Neural cell (in vitro differentiated cells): Measurements from ENCODE around the gene PCIF1. TPM values are rescaled to one million over a fixed set of nuclear protein-coding genes. Genes with fewer than 3 reads are reported as not detected.

Experiments used
- H2AFZ ChIP-seq: fragments of 200-600, 300-800 bp; sonication (generic), shearing (Covaris generic); 2 replicates; pipeline ENCODE4 v1.6.0; 2014; ENCODE audit warnings: low read depth, mild to moderate bottlenecking, antibody characterized with exemption, low read length, moderate library complexity
- H3F3A ChIP-seq: fragments of 200-600 bp; shearing (Covaris generic); 2 replicates; pipeline ENCODE4 v1.6.1; 2016; ENCODE audit warnings: mild to moderate bottlenecking, moderate library complexity, mixed read lengths, antibody characterized with exemption, low read length; ENCODE audit not compliant: insufficient read depth, poor library complexity, severe bottlenecking
- H3K27ac ChIP-seq: fragments of 200-600, 300-800 bp; sonication (generic), shearing (Covaris generic); 2 replicates; pipeline ENCODE4 v1.5.1; 2014; ENCODE audit warnings: mild to moderate bottlenecking, low read length, moderate library complexity
- H3K27me3 ChIP-seq: fragments of 300-800, 200-600 bp; sonication (generic), shearing (Covaris generic); 2 replicates; pipeline ENCODE4 v1.6.0; 2014; ENCODE audit warnings: mild to moderate bottlenecking, low read depth, low read length, moderate library complexity; ENCODE audit not compliant: insufficient read depth
- H3K36me3 ChIP-seq: fragments of 300-800, 200-600 bp; sonication (generic), shearing (Covaris generic); 2 replicates; pipeline ENCODE4 v1.5.1; 2014; ENCODE audit warnings: mild to moderate bottlenecking, antibody characterized with exemption, low read length, moderate library complexity; ENCODE audit not compliant: insufficient read depth
- H3K4me2 ChIP-seq: fragments of 300-800, 200-600 bp; sonication (generic), shearing (Covaris generic); 2 replicates; pipeline ENCODE4 v1.6.0; 2014; ENCODE audit warnings: mild to moderate bottlenecking, low read length
- H3K4me3 ChIP-seq: fragments of 300-800, 200-600 bp; sonication (generic), shearing (Covaris generic); 2 replicates; pipeline ENCODE4 v1.5.1; 2014; ENCODE audit warnings: mild to moderate bottlenecking, low read length, moderate library complexity
- H3K79me2 ChIP-seq: fragments of 200-600 bp; shearing (Covaris generic); replicated peaks from 2 replicates; pipeline ENCODE4 v1.6.0; 2014; ENCODE audit warnings: mild to moderate bottlenecking, low read length, moderate library complexity; ENCODE audit not compliant: insufficient read depth
- H3K9ac ChIP-seq: fragments of 300-800, 200-600 bp; sonication (generic), shearing (Covaris generic); 2 replicates; pipeline ENCODE4 v1.6.1; 2016; ENCODE audit warnings: mild to moderate bottlenecking, low read length, mixed read lengths
- H3K9me2 ChIP-seq: fragments of 200-600 bp; shearing (Covaris generic); 2 replicates; pipeline ENCODE4 v1.6.1; 2016; ENCODE audit warnings: mild to moderate bottlenecking, low read length, mixed read lengths; ENCODE audit not compliant: insufficient read depth
- H3K9me3 ChIP-seq: fragments of 200-600, 300-800 bp; sonication (generic), shearing (Covaris generic); 2 replicates; pipeline ENCODE4 v1.6.1; 2016; ENCODE audit warnings: mild to moderate bottlenecking, mixed run types, low read length, moderate library complexity, mixed read lengths
- H4K20me1 ChIP-seq: fragments of 200-600 bp; shearing (Covaris generic); 2 replicates; pipeline ENCODE4 v1.6.1; 2016; ENCODE audit warnings: mild to moderate bottlenecking, mixed run types; ENCODE audit not compliant: insufficient read depth
- EP300 ChIP-seq: fragments of 450-650 bp; conservative IDR thresholded peaks from 2 replicates; pipeline ENCODE4 v1.6.1; 2014; ENCODE audit warnings: antibody characterized with exemption, mild to moderate bottlenecking, moderate library complexity; ENCODE audit not compliant: poor library complexity, severe bottlenecking
- EZH2 ChIP-seq: fragments of 200-600, 300-800 bp; shearing (Covaris generic), sonication (generic); IDR thresholded peaks from 2 replicates; pipeline ENCODE4 v1.6.1; 2014; ENCODE audit warnings: antibody characterized with exemption, low read length, borderline replicate concordance, mild to moderate bottlenecking; ENCODE audit not compliant: insufficient read depth, poor library complexity, severe bottlenecking
- MXI1 ChIP-seq: fragments of 450-650 bp; conservative IDR thresholded peaks from 2 replicates; pipeline ENCODE4 v1.6.1; 2014; ENCODE audit warnings: antibody characterized with exemption, mild to moderate bottlenecking; ENCODE audit not compliant: poor library complexity, severe bottlenecking
- POLR2AphosphoS5 ChIP-seq: IDR thresholded peaks from 2 replicates; pipeline ENCODE4 v1.6.1; 2012
- RAD21 ChIP-seq: fragments of 450-650 bp; conservative IDR thresholded peaks from 2 replicates; pipeline ENCODE4 v1.6.1; 2014; ENCODE audit warnings: antibody characterized with exemption, mild to moderate bottlenecking, moderate library complexity
- SMC3 ChIP-seq: fragments of 450-650 bp; conservative IDR thresholded peaks from 2 replicates; pipeline ENCODE4 v1.6.1; 2014; ENCODE audit warnings: antibody characterized with exemption, mild to moderate bottlenecking, moderate library complexity; ENCODE audit not compliant: poor library complexity
- TAF1 ChIP-seq: IDR thresholded peaks from 2 replicates; pipeline ENCODE4 v1.6.1; 2012; ENCODE audit warnings: low read depth
- polyA plus RNA-seq: library from polyadenylated mRNA; depleted of rRNA; stranded (reverse); fragments of >200 nt; gene quantifications from 2 replicates; pipeline ENCODE4 v1.2.3, GENCODE V29; 2014
- TF ChIP-seq, protein P1 (sequence below): IDR thresholded peaks from 2 replicates; pipeline ENCODE4 v1.6.1; 2012; ENCODE audit warnings: borderline replicate concordance
- TF ChIP-seq, protein P2 (sequence below): fragments of 450-650 bp; IDR thresholded peaks from 2 replicates; pipeline ENCODE4 v1.5.1; 2014; ENCODE audit warnings: antibody characterized with exemption, mild to moderate bottlenecking, moderate library complexity; ENCODE audit not compliant: poor library complexity, severe bottlenecking

PCIF1 gene
- polyA plus RNA-seq, 1 donor from 2014 or later: 28.3 TPM

DNA sequence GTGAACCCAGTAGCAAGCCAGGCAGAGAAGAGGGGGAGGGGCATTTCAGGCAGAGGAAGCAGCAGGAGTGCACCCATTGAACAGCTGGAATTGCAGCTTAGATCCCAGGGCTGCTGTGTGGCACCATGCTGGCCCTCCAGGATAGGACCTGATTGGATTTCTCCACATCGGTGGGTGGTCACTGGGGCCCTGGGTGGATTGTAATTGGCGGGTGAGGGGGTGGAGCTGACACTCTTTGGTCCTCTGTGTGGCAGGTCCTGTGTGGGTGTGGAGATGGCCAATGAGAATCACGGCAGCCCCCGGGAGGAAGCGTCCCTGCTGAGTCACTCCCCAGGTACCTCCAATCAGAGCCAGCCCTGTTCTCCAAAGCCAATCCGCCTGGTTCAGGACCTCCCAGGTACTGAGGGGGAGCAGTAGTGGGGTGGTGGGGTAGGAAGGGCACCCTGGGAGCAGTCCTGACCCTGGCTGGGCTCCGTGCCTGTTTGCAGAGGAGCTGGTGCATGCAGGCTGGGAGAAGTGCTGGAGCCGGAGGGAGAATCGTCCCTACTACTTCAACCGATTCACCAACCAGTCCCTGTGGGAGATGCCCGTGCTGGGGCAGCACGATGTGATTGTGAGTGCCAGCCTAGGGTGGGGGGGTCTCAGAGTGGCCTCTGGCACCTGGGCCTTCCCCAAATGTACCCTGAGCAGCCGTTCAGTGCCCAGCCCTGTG is 4.4 kb downstream of the PCIF1 start:
- H3K27ac ChIP-seq: no peak overlapping the region
- H3K9me2 ChIP-seq: no peaks in the 10 kb centered on the region
- no peak overlapping the region for H3K4me2 ChIP-seq
- no peaks in the 10 kb centered on the region for H3F3A ChIP-seq
- H3K9ac ChIP-seq: no peak overlapping the region
- no peak for TF ChIP-seq EZH2
- TF ChIP-seq, protein P1, sequence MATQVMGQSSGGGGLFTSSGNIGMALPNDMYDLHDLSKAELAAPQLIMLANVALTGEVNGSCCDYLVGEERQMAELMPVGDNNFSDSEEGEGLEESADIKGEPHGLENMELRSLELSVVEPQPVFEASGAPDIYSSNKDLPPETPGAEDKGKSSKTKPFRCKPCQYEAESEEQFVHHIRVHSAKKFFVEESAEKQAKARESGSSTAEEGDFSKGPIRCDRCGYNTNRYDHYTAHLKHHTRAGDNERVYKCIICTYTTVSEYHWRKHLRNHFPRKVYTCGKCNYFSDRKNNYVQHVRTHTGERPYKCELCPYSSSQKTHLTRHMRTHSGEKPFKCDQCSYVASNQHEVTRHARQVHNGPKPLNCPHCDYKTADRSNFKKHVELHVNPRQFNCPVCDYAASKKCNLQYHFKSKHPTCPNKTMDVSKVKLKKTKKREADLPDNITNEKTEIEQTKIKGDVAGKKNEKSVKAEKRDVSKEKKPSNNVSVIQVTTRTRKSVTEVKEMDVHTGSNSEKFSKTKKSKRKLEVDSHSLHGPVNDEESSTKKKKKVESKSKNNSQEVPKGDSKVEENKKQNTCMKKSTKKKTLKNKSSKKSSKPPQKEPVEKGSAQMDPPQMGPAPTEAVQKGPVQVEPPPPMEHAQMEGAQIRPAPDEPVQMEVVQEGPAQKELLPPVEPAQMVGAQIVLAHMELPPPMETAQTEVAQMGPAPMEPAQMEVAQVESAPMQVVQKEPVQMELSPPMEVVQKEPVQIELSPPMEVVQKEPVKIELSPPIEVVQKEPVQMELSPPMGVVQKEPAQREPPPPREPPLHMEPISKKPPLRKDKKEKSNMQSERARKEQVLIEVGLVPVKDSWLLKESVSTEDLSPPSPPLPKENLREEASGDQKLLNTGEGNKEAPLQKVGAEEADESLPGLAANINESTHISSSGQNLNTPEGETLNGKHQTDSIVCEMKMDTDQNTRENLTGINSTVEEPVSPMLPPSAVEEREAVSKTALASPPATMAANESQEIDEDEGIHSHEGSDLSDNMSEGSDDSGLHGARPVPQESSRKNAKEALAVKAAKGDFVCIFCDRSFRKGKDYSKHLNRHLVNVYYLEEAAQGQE: no peak
- TF ChIP-seq RAD21: no peak
- TF ChIP-seq SMC3: no peak
- no peak for TF ChIP-seq MXI1
- TF ChIP-seq EP300: no peak
- no peak for TF ChIP-seq TAF1
- no peak for TF ChIP-seq POLR2AphosphoS5
- TF ChIP-seq, protein P2, sequence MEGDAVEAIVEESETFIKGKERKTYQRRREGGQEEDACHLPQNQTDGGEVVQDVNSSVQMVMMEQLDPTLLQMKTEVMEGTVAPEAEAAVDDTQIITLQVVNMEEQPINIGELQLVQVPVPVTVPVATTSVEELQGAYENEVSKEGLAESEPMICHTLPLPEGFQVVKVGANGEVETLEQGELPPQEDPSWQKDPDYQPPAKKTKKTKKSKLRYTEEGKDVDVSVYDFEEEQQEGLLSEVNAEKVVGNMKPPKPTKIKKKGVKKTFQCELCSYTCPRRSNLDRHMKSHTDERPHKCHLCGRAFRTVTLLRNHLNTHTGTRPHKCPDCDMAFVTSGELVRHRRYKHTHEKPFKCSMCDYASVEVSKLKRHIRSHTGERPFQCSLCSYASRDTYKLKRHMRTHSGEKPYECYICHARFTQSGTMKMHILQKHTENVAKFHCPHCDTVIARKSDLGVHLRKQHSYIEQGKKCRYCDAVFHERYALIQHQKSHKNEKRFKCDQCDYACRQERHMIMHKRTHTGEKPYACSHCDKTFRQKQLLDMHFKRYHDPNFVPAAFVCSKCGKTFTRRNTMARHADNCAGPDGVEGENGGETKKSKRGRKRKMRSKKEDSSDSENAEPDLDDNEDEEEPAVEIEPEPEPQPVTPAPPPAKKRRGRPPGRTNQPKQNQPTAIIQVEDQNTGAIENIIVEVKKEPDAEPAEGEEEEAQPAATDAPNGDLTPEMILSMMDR: no peak
- H4K20me1 ChIP-seq: no peaks in the 10 kb centered on the region
- peaks cover 15% of the 10 kb centered on the region for H3K79me2 ChIP-seq
- no peak overlapping the region for H2AFZ ChIP-seq
- H3K27me3 ChIP-seq: no peaks in the 10 kb centered on the region
- H3K36me3 ChIP-seq: no peaks in the 10 kb centered on the region
- H3K9me3 ChIP-seq: no peaks in the 10 kb centered on the region
- H3K4me3 ChIP-seq: no peak overlapping the region

DNA sequence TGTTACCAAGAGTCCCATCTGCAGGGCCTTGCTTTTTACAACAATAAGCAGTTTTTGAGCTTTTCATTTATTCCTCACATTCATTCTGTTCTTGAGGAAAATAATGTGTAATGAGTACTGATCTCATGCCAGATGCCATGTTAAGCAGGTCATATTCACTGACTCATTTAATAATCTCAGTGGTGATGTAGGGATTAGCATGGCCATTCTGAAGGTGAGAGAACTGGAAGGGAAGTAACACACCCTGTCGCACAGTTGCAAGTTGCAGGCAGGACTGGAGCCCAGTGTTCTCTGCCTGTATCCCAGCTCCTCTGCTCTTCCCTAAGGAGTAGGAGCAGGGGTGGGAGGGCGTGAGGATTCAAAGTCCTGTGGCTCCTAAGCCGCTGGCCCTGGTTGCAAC is 5.6 kb downstream of the PCIF1 start:
- Histone ChIP-seq H3K36me3 (no peaks in the 10 kb centered on the region), H3K4me2 (no peak overlapping the region), H3K27ac (no peak overlapping the region), H3K79me2 (peaks cover 15% of the 10 kb centered on the region), H3K27me3 (no peaks in the 10 kb centered on the region), H3K9me2 (no peaks in the 10 kb centered on the region), H4K20me1 (no peaks in the 10 kb centered on the region), H3K4me3 (no peak overlapping the region), H3K9ac (no peak overlapping the region), H3F3A (no peaks in the 10 kb centered on the region), H2AFZ (no peak overlapping the region), H3K9me3 (no peaks in the 10 kb centered on the region)
- no peak for TF ChIP-seq EZH2
- TF ChIP-seq POLR2AphosphoS5: no peak
- TF ChIP-seq TAF1: no peak
- no peak for TF ChIP-seq MXI1
- TF ChIP-seq, protein P2: no peak
- TF ChIP-seq EP300: no peak
- TF ChIP-seq RAD21: no peak
- no peak for TF ChIP-seq SMC3
- TF ChIP-seq, protein P1: no peak
